Astrocyte (in vitro differentiated cells and primary cell): ENCODE measurements around the gene RNF212.

Experiments
- EZH2 ChIP-seq: IDR thresholded peaks from 2 replicates; pipeline ENCODE4 v1.6.1; 2012; ENCODE audit warnings: mild to moderate bottlenecking, low read length, inconsistent platforms; ENCODE audit not compliant: insufficient read depth
- TF ChIP-seq, protein P1 (sequence below): IDR thresholded peaks from 2 replicates; pipeline ENCODE4 v1.5.1; 2011; ENCODE audit warnings: low read depth, mild to moderate bottlenecking, inconsistent platforms, low read length, moderate library complexity; ENCODE audit not compliant: insufficient read depth

- TF ChIP-seq, protein P1, sequence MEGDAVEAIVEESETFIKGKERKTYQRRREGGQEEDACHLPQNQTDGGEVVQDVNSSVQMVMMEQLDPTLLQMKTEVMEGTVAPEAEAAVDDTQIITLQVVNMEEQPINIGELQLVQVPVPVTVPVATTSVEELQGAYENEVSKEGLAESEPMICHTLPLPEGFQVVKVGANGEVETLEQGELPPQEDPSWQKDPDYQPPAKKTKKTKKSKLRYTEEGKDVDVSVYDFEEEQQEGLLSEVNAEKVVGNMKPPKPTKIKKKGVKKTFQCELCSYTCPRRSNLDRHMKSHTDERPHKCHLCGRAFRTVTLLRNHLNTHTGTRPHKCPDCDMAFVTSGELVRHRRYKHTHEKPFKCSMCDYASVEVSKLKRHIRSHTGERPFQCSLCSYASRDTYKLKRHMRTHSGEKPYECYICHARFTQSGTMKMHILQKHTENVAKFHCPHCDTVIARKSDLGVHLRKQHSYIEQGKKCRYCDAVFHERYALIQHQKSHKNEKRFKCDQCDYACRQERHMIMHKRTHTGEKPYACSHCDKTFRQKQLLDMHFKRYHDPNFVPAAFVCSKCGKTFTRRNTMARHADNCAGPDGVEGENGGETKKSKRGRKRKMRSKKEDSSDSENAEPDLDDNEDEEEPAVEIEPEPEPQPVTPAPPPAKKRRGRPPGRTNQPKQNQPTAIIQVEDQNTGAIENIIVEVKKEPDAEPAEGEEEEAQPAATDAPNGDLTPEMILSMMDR, result no peak
- TF ChIP-seq EZH2, result no peak
Observed at GRCh38 chr4:1080961-1081688, 32.2 kb downstream of the RNF212 start.
